Effector memory CD4-positive, alpha-beta T cell (primary cell): Measurements from ENCODE around the gene APAF1.

ENCODE experiments used
- DNase-seq, 3 donors: peaks; one replicate each; pipeline ENCODE4 v3.0.0-alpha.2; 2020
- H3K27ac ChIP-seq: 2 replicates; pipeline ENCODE4 v1.7.0; 2013; ENCODE audit warnings: mild to moderate bottlenecking, low read length, moderate library complexity; ENCODE audit not compliant: insufficient read depth, poor library complexity, severe bottlenecking
- H3K27me3 ChIP-seq: replicated peaks from 2 replicates; pipeline ENCODE4 v1.7.0; 2013; ENCODE audit warnings: mild to moderate bottlenecking, low read length; ENCODE audit not compliant: insufficient read depth, control insufficient read depth, poor library complexity, severe bottlenecking
- H3K36me3 ChIP-seq: 2 replicates; pipeline ENCODE4 v1.7.0; 2013; ENCODE audit warnings: mild to moderate bottlenecking, low read length, moderate library complexity; ENCODE audit not compliant: control insufficient read depth, insufficient read depth
- H3K4me1 ChIP-seq: 2 replicates; pipeline ENCODE4 v1.7.0; 2013; ENCODE audit warnings: low read length, mild to moderate bottlenecking; ENCODE audit not compliant: control insufficient read depth, insufficient read depth, poor library complexity, severe bottlenecking
- H3K4me3 ChIP-seq: 2 replicates; pipeline ENCODE4 v1.7.0; 2013; ENCODE audit warnings: low read length, low read depth, mild to moderate bottlenecking; ENCODE audit not compliant: insufficient read depth, poor library complexity, severe bottlenecking
- H3K9me3 ChIP-seq: 2 replicates; pipeline ENCODE4 v1.7.0; 2013; ENCODE audit warnings: mild to moderate bottlenecking, low read length, moderate library complexity; ENCODE audit not compliant: control insufficient read depth

Gene APAF1

GRCh38 chr12:98669751-98670150 is 24.7 kb downstream of the APAF1 start:
- no peak for DNase-seq
- Histone ChIP-seq H3K9me3 (no peaks in the 10 kb centered on the region), H3K4me1 (no peaks in the 10 kb centered on the region), H3K27ac (no peak overlapping the region), H3K4me3 (no peak overlapping the region), H3K27me3 (no peaks in the 10 kb centered on the region), H3K36me3 (peaks cover 35% of the 10 kb centered on the region)

- H3K4me3 ChIP-seq = no peak overlapping the region
- no peaks in the 10 kb centered on the region for H3K4me1 ChIP-seq
- no peaks in the 10 kb centered on the region for H3K27me3 ChIP-seq
- H3K36me3 ChIP-seq = peaks cover 25% of the 10 kb centered on the region
- no peak overlapping the region for H3K27ac ChIP-seq
- no peaks in the 10 kb centered on the region for H3K9me3 ChIP-seq
- DNase-seq = no peak
These were observed 26.4 kb downstream of the APAF1 start for GRCh38 chr12:98671459-98671858.

GRCh38 chr12:98674841-98675240 is 29.8 kb downstream of the APAF1 start:
- DNase-seq = no peak
- H3K4me3 ChIP-seq = no peak overlapping the region
- H3K4me1 ChIP-seq = no peaks in the 10 kb centered on the region
- no peak overlapping the region for H3K27ac ChIP-seq
- H3K27me3 ChIP-seq = no peaks in the 10 kb centered on the region
- peaks cover 25% of the 10 kb centered on the region for H3K36me3 ChIP-seq
- H3K9me3 ChIP-seq = no peaks in the 10 kb centered on the region

- DNase-seq = no peak
- H3K36me3 ChIP-seq = peaks cover 42% of the 10 kb centered on the region
- no peaks in the 10 kb centered on the region for H3K27me3 ChIP-seq
These were observed 33.3 kb downstream of the APAF1 start for GRCh38 chr12:98678236-98678945.

GRCh38 chr12:98678946-98679610 is 34.0 kb downstream of the APAF1 start:
- H3K36me3 ChIP-seq = peaks cover 45% of the 10 kb centered on the region
- H3K4me3 ChIP-seq = no peak overlapping the region
- H3K27ac ChIP-seq = no peak overlapping the region
- DNase-seq = no peak
- H3K9me3 ChIP-seq = no peaks in the 10 kb centered on the region
- H3K4me1 ChIP-seq = no peaks in the 10 kb centered on the region
- no peaks in the 10 kb centered on the region for H3K27me3 ChIP-seq

More at GRCh38 chr12:98678236-98678945, 33.3 kb downstream of the APAF1 start:
- H3K4me1 ChIP-seq = no peaks in the 10 kb centered on the region
- H3K9me3 ChIP-seq = no peaks in the 10 kb centered on the region
- no peak overlapping the region for H3K27ac ChIP-seq
- H3K4me3 ChIP-seq = no peak overlapping the region

- Histone ChIP-seq H3K9me3 (no peaks in the 10 kb centered on the region), H3K36me3 (peaks cover 50% of the 10 kb centered on the region), H3K4me3 (no peak overlapping the region), H3K4me1 (no peaks in the 10 kb centered on the region), H3K27ac (no peak overlapping the region), H3K27me3 (no peaks in the 10 kb centered on the region)
- DNase-seq = no peak
These were observed 34.5 kb downstream of the APAF1 start for GRCh38 chr12:98679611-98680005.

GRCh38 chr12:98684199-98684598 is 39.1 kb downstream of the APAF1 start:
- no peak for DNase-seq
- no peaks in the 10 kb centered on the region for H3K9me3 ChIP-seq
- H3K27ac ChIP-seq = no peak overlapping the region
- no peaks in the 10 kb centered on the region for H3K27me3 ChIP-seq
- peaks cover 61% of the 10 kb centered on the region for H3K36me3 ChIP-seq
- H3K4me3 ChIP-seq = no peak overlapping the region
- no peaks in the 10 kb centered on the region for H3K4me1 ChIP-seq

GRCh38 chr12:98686603-98687002 is 41.5 kb downstream of the APAF1 start:
- no peak overlapping the region for H3K27ac ChIP-seq
- H3K9me3 ChIP-seq = no peaks in the 10 kb centered on the region
- no peak overlapping the region for H3K4me3 ChIP-seq
- H3K4me1 ChIP-seq = no peaks in the 10 kb centered on the region
- H3K27me3 ChIP-seq = no peaks in the 10 kb centered on the region
- no peak for DNase-seq
- peaks cover 40% of the 10 kb centered on the region for H3K36me3 ChIP-seq

GRCh38 chr12:98691351-98691750 is 46.3 kb downstream of the APAF1 start:
- DNase-seq = no peak
- Histone ChIP-seq H3K4me1 (no peaks in the 10 kb centered on the region), H3K27ac (no peak overlapping the region), H3K27me3 (no peaks in the 10 kb centered on the region), H3K36me3 (peaks cover 22% of the 10 kb centered on the region), H3K4me3 (no peak overlapping the region), H3K9me3 (no peaks in the 10 kb centered on the region)

GRCh38 chr12:98696036-98696646 is 51.1 kb downstream of the APAF1 start:
- no peak for DNase-seq
- Histone ChIP-seq H3K27ac (no peak overlapping the region), H3K36me3 (peaks cover 20% of the 10 kb centered on the region), H3K4me3 (no peak overlapping the region), H3K27me3 (no peaks in the 10 kb centered on the region), H3K4me1 (no peaks in the 10 kb centered on the region), H3K9me3 (no peaks in the 10 kb centered on the region)
